CD4-positive, alpha-beta T cell treated with Interferon gamma for 1 hour (primary cell): Measurements from ENCODE around the gene SLC35D1.

Experiments used
- DNase-seq: peaks from one replicate; pipeline ENCODE4 v3.0.0-alpha.2; 2020

The SLC35D1 gene

GRCh38 chr1:67043366-67043765, 10.6 kb downstream of the SLC35D1 start:
- DNase-seq: no peak

GRCh38 chr1:67041841-67042503, 12.0 kb downstream of the SLC35D1 start:
- DNase-seq: no peak

DNA sequence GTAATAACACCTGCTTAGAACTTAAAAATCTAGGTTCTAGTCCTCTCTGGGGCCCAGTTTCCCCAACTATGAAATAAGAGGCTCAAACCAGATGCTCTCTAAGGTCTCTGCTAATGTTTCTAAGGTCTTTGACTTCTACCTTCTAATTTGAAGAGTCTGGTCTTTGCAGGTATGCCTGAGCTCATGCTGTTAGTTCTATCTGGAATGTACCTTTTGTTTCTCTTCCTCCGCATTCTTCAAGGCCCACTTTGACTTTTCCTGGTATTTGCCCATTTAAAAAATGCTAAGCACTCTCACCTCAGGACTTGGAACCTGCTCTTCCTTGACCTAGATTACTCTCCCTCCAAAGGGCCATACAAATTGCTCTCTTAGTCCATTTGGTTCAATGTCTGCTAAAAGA, 13.5 kb downstream of the SLC35D1 start:
- no peak for DNase-seq

DNA sequence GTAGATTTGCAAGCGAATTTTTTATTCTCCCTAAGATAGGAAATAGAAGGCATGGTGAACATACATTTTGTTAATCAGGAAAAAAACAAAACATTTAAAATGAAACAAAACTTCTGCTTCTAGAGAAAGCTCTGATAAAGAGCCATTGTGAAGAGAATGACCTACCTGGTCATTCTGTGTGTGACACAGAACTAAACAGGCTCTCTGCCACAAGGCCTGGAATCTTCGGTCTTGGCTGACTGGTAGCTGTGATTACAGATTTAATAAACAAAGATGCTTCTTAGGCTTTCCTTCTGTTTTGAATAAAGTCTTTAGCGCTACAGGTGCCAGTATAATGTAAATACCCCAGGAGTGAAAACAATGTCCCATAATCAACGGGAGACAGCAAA, 22.1 kb downstream of the SLC35D1 start:
- no peak for DNase-seq

- no peak for DNase-seq
Observed at GRCh38 chr1:67031121-67031858, 22.7 kb downstream of the SLC35D1 start.

- no peak for DNase-seq
Observed at GRCh38 chr1:67029472-67029871, 24.5 kb downstream of the SLC35D1 start.

DNA sequence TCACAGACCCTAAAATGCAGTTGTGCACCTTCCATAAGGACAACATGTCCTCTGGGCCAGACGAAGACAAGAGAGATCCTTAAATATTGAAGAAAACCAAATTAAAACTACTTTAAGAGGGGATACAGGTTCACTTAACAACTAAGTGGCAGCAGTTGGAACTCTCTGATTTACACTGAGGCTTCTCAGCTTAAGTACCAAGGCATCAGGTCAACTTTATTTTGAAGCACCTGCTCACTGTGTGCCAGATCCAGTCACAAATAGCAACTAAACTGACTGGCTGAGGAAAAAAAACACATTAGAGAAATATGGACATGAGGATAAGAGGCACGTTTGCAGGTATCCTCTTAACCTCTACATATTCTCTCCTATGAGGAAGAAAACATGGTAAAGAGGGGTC, 33.2 kb downstream of the SLC35D1 start:
- no peak for DNase-seq

GRCh38 chr1:67020304-67020703, 33.6 kb downstream of the SLC35D1 start:
- DNase-seq: no peak

- DNase-seq: no peak
Observed at GRCh38 chr1:67019600-67020136, 34.3 kb downstream of the SLC35D1 start.

- DNase-seq: no peak
Observed at GRCh38 chr1:67019121-67019520, 34.8 kb downstream of the SLC35D1 start.

DNA sequence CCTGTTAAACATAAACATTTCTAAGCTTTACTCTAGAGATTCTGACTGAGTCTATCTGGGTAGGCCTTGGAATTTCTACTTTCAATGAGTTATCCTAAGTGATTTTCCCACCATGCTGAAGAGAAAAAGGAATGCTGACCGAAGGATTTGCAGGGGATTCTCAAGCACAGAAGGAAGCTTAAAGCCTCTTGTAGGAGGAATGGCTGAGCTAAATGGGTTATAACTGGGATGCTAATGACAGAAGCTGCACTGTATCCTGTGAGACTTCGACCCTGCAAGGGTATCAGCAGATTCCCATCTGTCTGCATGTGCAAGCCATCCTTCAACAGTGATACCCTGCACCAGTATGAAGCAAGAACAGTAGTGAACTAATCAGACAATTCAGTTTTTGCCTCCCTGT, 35.4 kb downstream of the SLC35D1 start:
- DNase-seq: no peak

DNA sequence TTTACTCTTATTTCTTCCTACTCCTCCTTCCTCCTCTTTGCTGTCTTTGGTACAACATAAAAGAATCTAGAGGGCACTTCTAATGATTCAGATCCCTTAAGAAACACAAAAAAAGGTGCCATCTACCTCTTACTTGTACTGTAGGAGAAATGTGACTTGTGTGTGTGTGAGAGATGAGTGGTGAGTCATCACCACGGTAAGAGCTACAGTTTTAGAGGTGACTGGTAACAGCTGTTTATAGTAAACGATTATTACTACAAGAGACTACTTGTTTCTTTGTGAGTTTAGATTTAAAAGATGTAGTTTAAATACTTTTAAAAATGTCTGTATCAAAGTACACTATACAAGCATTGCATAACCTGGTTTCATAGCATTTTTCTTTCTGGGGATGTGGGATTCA, 40.4 kb downstream of the SLC35D1 start:
- DNase-seq: no peak

DNA sequence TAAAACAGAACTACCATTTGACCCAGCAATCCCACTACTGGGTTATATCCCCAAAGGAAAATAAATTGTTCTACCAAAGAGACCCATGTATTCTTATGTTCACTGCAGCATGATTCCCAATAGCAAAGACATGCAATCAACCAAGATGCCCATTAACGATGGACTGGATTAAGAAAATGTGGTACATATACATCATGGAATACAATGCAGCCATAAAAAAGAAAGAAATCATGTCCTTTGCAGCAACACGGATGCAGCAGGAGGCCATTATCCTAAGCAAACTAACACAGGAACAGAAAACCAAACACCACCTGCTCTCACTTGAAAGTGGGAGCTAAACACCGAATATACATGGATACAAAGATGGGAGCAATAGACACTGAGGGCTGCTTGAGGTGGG, 44.2 kb downstream of the SLC35D1 start:
- no peak for DNase-seq

DNA sequence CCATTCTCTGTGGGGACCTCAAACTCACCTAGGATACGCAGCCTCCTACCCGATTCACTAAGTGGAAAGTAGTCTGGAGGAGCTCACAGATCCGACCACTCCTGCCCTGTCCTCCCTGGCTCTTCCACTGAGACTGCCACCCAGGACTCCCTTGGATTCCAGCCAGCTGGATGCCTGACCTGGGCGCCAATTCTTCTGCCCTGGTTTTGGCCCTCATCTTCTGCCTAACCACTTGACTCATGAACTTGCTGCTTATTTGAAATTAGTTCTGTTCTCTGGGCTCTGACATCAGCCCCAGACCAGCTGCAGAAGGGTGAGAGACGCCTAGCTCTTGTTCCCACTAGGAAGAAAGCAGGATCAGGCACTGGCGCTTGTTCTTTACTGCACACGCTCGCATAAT, 48.9 kb downstream of the SLC35D1 start:
- no peak for DNase-seq

DNA sequence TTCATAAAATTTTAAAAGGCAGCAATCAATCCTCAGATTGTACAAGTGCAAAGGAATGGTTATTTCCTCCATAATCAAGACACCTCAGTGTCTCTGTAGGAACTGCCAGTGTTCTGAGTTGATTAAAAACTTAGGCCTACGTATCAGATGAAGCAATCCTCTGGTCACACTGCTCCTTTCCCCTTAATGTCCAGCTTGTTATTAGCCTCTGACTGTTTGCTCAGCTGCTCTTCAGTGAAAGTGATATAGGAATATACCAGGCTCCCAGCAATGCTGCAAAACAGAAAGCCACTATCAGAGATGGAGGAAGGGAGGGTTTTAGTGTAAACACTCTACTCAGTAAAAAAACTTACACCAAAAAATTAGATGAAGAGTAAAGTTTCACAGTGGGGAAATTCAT, 49.8 kb downstream of the SLC35D1 start:
- DNase-seq: no peak

- DNase-seq: no peak
Observed at GRCh38 chr1:67001682-67002425, 52.1 kb downstream of the SLC35D1 start.

DNA sequence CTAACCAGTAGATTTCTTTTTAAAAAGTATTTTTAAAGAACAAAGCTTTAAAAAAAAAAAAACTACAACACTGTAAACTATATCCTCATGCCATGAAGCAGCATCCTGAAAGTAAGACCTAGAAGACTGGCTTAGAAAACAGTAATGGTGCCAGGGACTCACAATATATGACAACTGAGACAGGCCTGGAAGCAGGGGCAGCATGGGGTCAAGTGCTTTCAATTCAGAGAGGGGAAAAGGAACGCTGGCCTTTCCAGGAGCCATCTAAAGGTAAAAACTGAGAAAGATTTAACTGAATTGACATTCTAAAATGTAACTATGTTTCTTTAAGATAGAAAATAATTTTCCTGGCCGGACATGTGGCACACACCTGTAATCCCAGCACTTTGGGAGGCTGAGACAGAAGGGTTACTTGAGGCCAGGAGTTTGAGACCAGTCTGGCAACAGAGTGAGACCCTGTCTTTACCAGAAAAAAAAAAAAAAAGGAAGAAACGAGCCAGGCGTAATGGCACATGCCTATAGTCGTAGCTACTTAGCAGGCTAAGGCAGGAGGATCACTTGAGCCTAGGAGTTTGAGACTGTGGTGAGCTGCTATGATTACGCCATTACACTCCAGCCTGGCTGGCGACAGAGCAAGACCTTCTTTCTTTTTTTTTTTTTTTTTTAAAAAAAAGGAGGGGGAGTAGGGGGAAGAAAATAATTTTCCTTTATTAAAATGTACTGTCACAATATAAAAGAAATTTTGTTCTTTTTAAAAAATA, 54.1 kb downstream of the SLC35D1 start:
- DNase-seq: no peak

DNA sequence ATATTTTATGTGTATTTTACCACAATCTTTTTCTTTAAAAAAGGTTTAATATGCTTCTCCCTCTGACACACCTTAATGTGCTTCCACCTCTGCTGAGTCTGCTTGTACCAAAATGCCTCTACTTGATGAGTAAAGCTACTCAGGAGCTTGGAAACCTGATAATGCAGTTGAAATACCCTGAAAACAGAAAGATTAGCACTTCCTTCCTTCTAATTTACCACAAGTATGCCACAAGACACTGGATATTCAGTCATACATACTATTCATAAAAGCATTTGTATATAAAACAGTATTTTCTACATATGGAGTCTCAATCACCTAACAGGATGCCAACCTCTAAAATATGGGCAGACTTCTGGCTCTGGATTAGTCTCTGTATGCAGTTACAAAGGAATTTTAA, 55.0 kb downstream of the SLC35D1 start:
- no peak for DNase-seq

- peak; percentile 58 for DNase-seq
Observed at GRCh38 chr1:66996018-66996682, 57.8 kb downstream of the SLC35D1 start.

DNA sequence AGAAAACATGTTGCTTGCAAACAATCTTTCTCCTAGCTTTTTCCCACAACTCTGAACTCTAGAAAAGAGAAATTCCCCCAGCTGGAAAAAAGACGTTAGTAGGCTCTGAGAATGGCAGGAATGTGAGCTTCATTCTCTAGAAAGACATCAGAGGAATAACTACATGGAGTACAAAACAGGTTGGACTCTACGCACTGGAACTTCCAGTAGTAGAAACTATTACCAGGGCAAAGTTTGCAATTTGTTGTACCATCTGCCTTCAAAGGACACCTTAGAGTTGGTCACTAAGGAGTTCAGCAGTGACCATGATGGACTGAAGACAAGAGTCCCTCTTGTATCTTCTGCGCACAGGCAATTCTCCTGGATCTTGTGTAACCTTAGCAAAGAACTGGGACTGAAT, 60.9 kb downstream of the SLC35D1 start:
- DNase-seq: no peak

- DNase-seq: no peak
Observed at GRCh38 chr1:66985835-66986234, 68.1 kb downstream of the SLC35D1 start.

DNA sequence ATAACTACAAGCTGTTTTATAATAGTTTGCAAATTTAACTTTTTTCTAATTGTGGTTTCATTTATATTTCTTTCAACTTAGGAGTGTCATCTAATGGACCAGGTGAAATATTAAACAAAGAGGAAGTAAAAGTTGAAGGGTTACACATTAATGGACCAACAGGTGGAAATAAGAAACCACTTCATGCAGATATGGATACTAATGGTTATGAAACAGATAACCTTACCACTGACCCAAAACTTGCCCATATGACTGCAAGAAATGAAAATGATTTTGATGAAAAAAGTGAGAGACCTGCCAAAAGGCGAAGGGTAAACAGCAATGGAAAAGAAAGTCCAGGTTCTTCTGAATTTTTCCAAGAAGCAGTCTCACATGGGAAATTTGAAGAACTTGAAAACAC, 69.5 kb downstream of the SLC35D1 start:
- no peak for DNase-seq
